Measurements from ENCODE around the gene PRG2. TPM values are rescaled to one million over a fixed set of nuclear protein-coding genes. Genes with fewer than 3 reads are reported as not detected.

PRG2 gene
- total RNA-seq, 2 donors from 2014 or later, result 0.54 TPM; not detected in 1

GRCh38 chr11:57413681-57414080 is 23.2 kb upstream of the PRG2 start:
- no peak for DNase-seq (ENCODE audit: low spot score)
- H3K4me3 ChIP-seq, result no peak overlapping the region
- peaks cover 0 to 7% of the 10 kb centered on the region in 2 donors for H3K4me1 ChIP-seq (ENCODE audit: control insufficient read depth in 1 of 2, low read depth in 2 of 2)
- no peak overlapping the region for H3K27ac ChIP-seq
- H3K9me3 ChIP-seq, result no peaks in the 10 kb centered on the region
- no peaks in the 10 kb centered on the region for H3K27me3 ChIP-seq (replicated peaks; ENCODE audit: insufficient read depth)
- peaks cover 76% of the 10 kb centered on the region for H3K36me3 ChIP-seq
- no peak for ATAC-seq (ENCODE audit: insufficient number of reproducible peaks, low FRiP score, low read depth)
- TF ChIP-seq CTCF (IDR thresholded peaks at IDR 0.05), result no peak

GRCh38 chr11:57410287-57410686 is 19.8 kb upstream of the PRG2 start:
- Histone ChIP-seq H3K9me3 (no peaks in the 10 kb centered on the region), H3K27ac (no peak overlapping the region), H3K27me3 (replicated peaks; ENCODE audit: insufficient read depth) (no peaks in the 10 kb centered on the region), H3K4me3 (no peak overlapping the region), H3K4me1 (ENCODE audit: control insufficient read depth in 1 of 2, low read depth in 2 of 2) (no peaks in the 10 kb centered on the region), H3K36me3 (peaks cover 70% of the 10 kb centered on the region)
- TF ChIP-seq CTCF (IDR thresholded peaks at IDR 0.05), result no peak
- ATAC-seq (ENCODE audit: insufficient number of reproducible peaks, low FRiP score, low read depth) (no peak), DNase-seq (ENCODE audit: low spot score) (no peak)

GRCh38 chr11:57409321-57410100 is 19.1 kb upstream of the PRG2 start:
- Histone ChIP-seq H3K9me3 (no peaks in the 10 kb centered on the region), H3K4me1 (ENCODE audit: control insufficient read depth in 1 of 2, low read depth in 2 of 2) (no peaks in the 10 kb centered on the region), H3K27me3 (replicated peaks; ENCODE audit: insufficient read depth) (no peaks in the 10 kb centered on the region), H3K27ac (no peak overlapping the region), H3K4me3 (no peak overlapping the region), H3K36me3 (peaks cover 62% of the 10 kb centered on the region)
- DNase-seq (ENCODE audit: low spot score) (no peak), ATAC-seq (ENCODE audit: insufficient number of reproducible peaks, low FRiP score, low read depth) (no peak)
- no peak for TF ChIP-seq CTCF (IDR thresholded peaks at IDR 0.05)

- no peak for DNase-seq (ENCODE audit: low spot score)
- H3K4me3 ChIP-seq, result no peak overlapping the region
- TF ChIP-seq CTCF (IDR thresholded peaks at IDR 0.05), result no peak
- no peak for ATAC-seq (ENCODE audit: insufficient number of reproducible peaks, low FRiP score, low read depth)
- H3K27ac ChIP-seq, result no peak overlapping the region
- H3K4me1 ChIP-seq (ENCODE audit: control insufficient read depth in 1 of 2, low read depth in 2 of 2), result no peaks in the 10 kb centered on the region
- H3K27me3 ChIP-seq (replicated peaks; ENCODE audit: insufficient read depth), result no peaks in the 10 kb centered on the region
- no peaks in the 10 kb centered on the region for H3K9me3 ChIP-seq
- peaks cover 55% of the 10 kb centered on the region for H3K36me3 ChIP-seq
Observed at GRCh38 chr11:57408771-57409170, 18.3 kb upstream of the PRG2 start.

GRCh38 chr11:57407941-57408475 is 17.6 kb upstream of the PRG2 start:
- no peak for TF ChIP-seq CTCF (IDR thresholded peaks at IDR 0.05)
- Histone ChIP-seq H3K36me3 (peaks cover 47% of the 10 kb centered on the region), H3K27me3 (replicated peaks; ENCODE audit: insufficient read depth) (no peaks in the 10 kb centered on the region), H3K4me1 (ENCODE audit: control insufficient read depth in 1 of 2, low read depth in 2 of 2) (no peaks in the 10 kb centered on the region), H3K9me3 (no peaks in the 10 kb centered on the region), H3K27ac (no peak overlapping the region), H3K4me3 (no peak overlapping the region)
- no peak for ATAC-seq (ENCODE audit: insufficient number of reproducible peaks, low FRiP score, low read depth)
- DNase-seq (ENCODE audit: low spot score), result no peak

Data from thoracic aorta (tissue), 2 donors.